ENCODE measurements around the gene ALX4.

Gene ALX4

GRCh38 chr11:44286268-44286880 is 23.6 kb downstream of the ALX4 start:
- no peaks in the 10 kb centered on the region for H3K36me3 ChIP-seq
- H3K9me3 ChIP-seq (ENCODE audit: severe bottlenecking), result no peaks in the 10 kb centered on the region
- DNase-seq, result peak; percentile 60
- H3K4me3 ChIP-seq (ENCODE audit: low read depth, low read length), result no peak overlapping the region
- TF ChIP-seq CTCF (IDR thresholded peaks at IDR 0.05; ENCODE audit: low read depth, low read length), result peak; percentile 93
- peaks cover 39% of the 10 kb centered on the region for H3K27me3 ChIP-seq (ENCODE audit: insufficient read depth, low read depth, severe bottlenecking)
- H3K27ac ChIP-seq, result no peak overlapping the region

GRCh38 chr11:44285756-44286155 is 24.2 kb downstream of the ALX4 start:
- no peak for DNase-seq
- H3K4me3 ChIP-seq (ENCODE audit: low read depth, low read length), result no peak overlapping the region
- H3K27ac ChIP-seq, result no peak overlapping the region
- no peaks in the 10 kb centered on the region for H3K9me3 ChIP-seq (ENCODE audit: severe bottlenecking)
- TF ChIP-seq CTCF (IDR thresholded peaks at IDR 0.05; ENCODE audit: low read depth, low read length), result no peak
- no peaks in the 10 kb centered on the region for H3K36me3 ChIP-seq
- peaks cover 35% of the 10 kb centered on the region for H3K27me3 ChIP-seq (ENCODE audit: insufficient read depth, low read depth, severe bottlenecking)

- DNase-seq, result no peak
- Histone ChIP-seq H3K27ac (no peak overlapping the region), H3K4me3 (ENCODE audit: low read depth, low read length) (no peak overlapping the region), H3K27me3 (ENCODE audit: insufficient read depth, low read depth, severe bottlenecking) (peaks cover 32% of the 10 kb centered on the region), H3K9me3 (ENCODE audit: severe bottlenecking) (no peaks in the 10 kb centered on the region), H3K36me3 (no peaks in the 10 kb centered on the region)
- TF ChIP-seq CTCF (IDR thresholded peaks at IDR 0.05; ENCODE audit: low read depth, low read length), result no peak
Measured at GRCh38 chr11:44282620-44283019, 27.3 kb downstream of the ALX4 start.

GRCh38 chr11:44281151-44281550 is 28.8 kb downstream of the ALX4 start:
- H3K36me3 ChIP-seq, result no peaks in the 10 kb centered on the region
- peaks cover 31% of the 10 kb centered on the region for H3K27me3 ChIP-seq (ENCODE audit: insufficient read depth, low read depth, severe bottlenecking)

GRCh38 chr11:44280257-44280656 is 29.7 kb downstream of the ALX4 start:
- no peaks in the 10 kb centered on the region for H3K36me3 ChIP-seq
- no peak for TF ChIP-seq CTCF (IDR thresholded peaks at IDR 0.05; ENCODE audit: low read depth, low read length)
- H3K4me3 ChIP-seq (ENCODE audit: low read depth, low read length), result no peak overlapping the region
- DNase-seq, result no peak
- H3K27ac ChIP-seq, result no peak overlapping the region
- peaks cover under 1% of the 10 kb centered on the region for H3K9me3 ChIP-seq (ENCODE audit: severe bottlenecking)
- peaks cover 36% of the 10 kb centered on the region for H3K27me3 ChIP-seq (ENCODE audit: insufficient read depth, low read depth, severe bottlenecking)

More at GRCh38 chr11:44281151-44281550, 28.8 kb downstream of the ALX4 start:
- Histone ChIP-seq H3K27ac (no peak overlapping the region), H3K4me3 (ENCODE audit: low read depth, low read length) (no peak overlapping the region), H3K9me3 (ENCODE audit: severe bottlenecking) (no peaks in the 10 kb centered on the region)
- no peak for DNase-seq
- no peak for TF ChIP-seq CTCF (IDR thresholded peaks at IDR 0.05; ENCODE audit: low read depth, low read length)

- H3K27me3 ChIP-seq (ENCODE audit: insufficient read depth, low read depth, severe bottlenecking), result peaks cover 39% of the 10 kb centered on the region
- TF ChIP-seq CTCF (IDR thresholded peaks at IDR 0.05; ENCODE audit: low read depth, low read length), result no peak
- no peak overlapping the region for H3K4me3 ChIP-seq (ENCODE audit: low read depth, low read length)
- H3K27ac ChIP-seq, result no peak overlapping the region
- no peak for DNase-seq
- no peaks in the 10 kb centered on the region for H3K36me3 ChIP-seq
- peaks cover 2% of the 10 kb centered on the region for H3K9me3 ChIP-seq (ENCODE audit: severe bottlenecking)
Measured at GRCh38 chr11:44279483-44279882, 30.5 kb downstream of the ALX4 start.
